ENCODE results near the gene SPOPL.

The SPOPL gene

DNA sequence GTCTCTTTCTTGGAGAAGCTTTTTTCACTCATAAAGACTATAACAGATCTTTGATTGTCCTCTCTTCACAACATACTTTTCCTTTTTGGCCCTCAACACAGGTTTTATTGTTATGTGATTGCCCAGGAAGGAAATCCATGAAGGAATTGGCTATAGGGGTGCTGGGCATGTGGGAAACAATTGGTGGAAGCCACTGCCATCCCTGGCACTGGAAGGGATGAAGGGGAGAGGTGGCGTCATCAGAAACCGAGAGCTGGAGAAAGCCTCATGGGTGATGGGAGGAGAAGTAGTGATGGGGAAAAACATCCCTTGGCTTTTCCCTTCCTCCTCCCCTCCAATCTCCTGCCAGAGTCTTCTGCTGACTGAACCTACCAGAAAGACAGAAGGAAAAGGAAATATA, 106.2 kb downstream of the SPOPL start:
- DNase-seq: no peak

GRCh38 chr2:138609446-138609845, 107.9 kb downstream of the SPOPL start:
- DNase-seq: no peak

DNA sequence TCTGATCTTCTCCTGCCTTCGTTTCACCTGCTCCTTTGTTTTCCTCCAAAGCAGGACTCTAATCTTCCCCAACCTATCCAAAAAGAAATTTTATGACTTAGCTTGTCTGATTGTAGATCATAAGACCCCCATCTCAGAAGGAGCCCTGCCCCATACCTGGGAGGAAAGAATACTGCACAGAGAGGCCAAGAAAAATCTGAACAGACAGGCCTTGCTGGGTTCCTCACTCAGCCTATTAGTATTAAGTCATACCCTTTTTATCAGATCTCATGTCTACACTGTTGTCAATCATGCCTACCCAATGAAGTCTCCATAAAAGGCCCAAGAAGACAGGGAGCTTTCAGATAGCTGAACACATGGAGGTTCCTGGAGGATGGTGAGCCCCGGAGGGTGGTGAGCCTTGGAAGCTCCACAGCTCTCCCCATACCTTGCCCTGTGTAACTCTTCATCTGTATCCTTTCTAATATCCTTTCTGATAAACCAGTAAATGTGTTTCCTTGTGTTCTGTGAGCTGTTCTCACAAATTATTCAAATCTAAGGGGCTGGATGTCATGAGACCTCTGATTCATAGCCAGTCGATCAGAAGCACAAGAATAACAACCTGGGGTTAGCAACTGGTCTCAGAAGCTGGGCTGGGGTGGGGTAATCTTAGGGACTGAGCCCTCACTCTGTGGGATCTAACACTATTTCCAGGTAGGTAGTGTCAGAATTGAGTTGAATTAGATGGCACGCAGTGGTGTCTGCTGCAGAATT, 108.8 kb downstream of the SPOPL start:
- DNase-seq: no peak

DNA sequence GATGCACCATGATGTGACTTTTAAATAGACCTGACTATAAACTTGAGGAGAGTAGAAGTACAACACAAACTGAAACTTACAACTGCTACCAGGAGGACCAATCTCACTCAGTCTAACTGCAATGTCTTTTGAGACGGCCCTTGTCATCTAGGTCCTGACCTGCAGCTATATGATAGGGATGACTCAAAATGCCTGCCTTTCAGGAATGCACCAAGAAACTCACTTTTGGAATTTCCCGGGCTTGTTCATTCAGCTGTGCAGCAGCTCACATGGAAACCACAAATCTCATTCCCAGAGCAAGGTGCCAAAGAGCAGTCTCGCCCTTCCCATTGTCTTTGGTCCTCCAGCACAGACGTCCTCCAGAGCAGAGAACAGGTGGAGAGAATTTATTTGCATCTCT, 113.7 kb downstream of the SPOPL start:
- no peak for DNase-seq

GRCh38 chr2:138617026-138617425, 115.5 kb downstream of the SPOPL start:
- DNase-seq: no peak

- DNase-seq: no peak
Measured at GRCh38 chr2:138618971-138619370, 117.4 kb downstream of the SPOPL start.

DNA sequence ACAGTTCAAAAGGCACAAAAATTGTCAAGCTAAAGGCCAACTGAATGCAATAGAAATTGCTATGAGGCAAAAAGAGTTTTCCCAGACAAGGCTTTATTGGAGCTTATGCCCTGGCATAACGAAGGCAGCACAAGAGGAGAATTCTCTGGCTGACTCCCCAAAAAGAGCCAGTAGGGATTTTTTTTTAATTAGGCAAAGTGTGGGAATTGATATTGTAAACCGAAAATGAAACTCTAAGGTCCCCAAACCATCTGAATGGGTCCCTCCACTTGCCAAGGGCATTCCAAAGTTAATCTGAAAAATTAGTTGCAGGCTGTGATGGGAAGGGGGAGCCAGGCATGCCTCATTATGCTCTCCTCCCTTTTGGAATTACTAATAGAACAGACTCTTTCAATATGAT, 118.9 kb downstream of the SPOPL start:
- no peak for DNase-seq

GRCh38 chr2:138621139-138621538, 119.6 kb downstream of the SPOPL start:
- DNase-seq: no peak

DNA sequence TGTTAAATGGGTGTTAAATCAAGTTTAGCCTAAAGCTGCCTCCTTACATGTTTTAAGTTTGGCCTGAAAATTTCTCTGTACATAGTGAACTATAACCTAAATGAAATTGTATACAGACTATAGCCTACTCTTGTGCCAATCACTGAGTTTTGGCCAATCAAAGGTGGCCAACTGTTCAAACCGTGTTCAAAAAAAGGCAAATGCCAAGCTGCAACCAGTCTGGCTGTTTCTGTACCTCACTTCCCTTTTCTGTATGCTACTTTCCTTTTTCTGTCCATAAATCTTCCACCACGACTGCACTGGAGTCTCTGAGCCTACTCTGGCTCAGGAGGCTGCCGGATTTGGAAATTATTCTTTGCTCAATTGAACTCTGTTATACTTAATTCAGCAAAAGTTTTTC, 121.0 kb downstream of the SPOPL start:
- no peak for DNase-seq
